Panc1 (cell line): ENCODE measurements around the gene TLX1.

Experiments
- CTCF ChIP-seq: fragments of 450-650 bp; IDR thresholded peaks from 2 replicates; pipeline ENCODE4 v1.5.1; 2017; ENCODE audit warnings: mild to moderate bottlenecking
- POLR2AphosphoS5 ChIP-seq: IDR thresholded peaks from 2 replicates; pipeline ENCODE4 v1.6.1; 2012; ENCODE audit warnings: mild to moderate bottlenecking, low read depth, low read length, moderate library complexity
- REST ChIP-seq, 2 experiments: IDR thresholded peaks; 2 replicates each; pipeline ENCODE4 v1.6.1; 2011 to 2012; ENCODE audit warnings: low read depth in 2 of 2, control low read depth in 1 of 2, low read length in 1 of 2, mild to moderate bottlenecking in 1 of 2, moderate library complexity in 1 of 2; ENCODE audit not compliant: insufficient read depth in 1 of 2
- SIN3A ChIP-seq: IDR thresholded peaks from 2 replicates; pipeline ENCODE4 v1.6.1; 2012; ENCODE audit warnings: low read depth, mild to moderate bottlenecking, low read length, moderate library complexity, borderline replicate concordance; ENCODE audit not compliant: insufficient read depth

GRCh38 chr10:101113890-101114403, 17.2 kb upstream of the TLX1 start:
- TF ChIP-seq CTCF (no peak), POLR2AphosphoS5 (no peak), SIN3A (no peak), REST (IDR thresholded peaks at IDR 0.05; ENCODE audit: insufficient read depth in 1 of 2, low read depth in 2 of 2, low read length in 1 of 2) (no peak)
